ENCODE results near the gene PITPNC1. TPM values are rescaled to one million over a fixed set of nuclear protein-coding genes. Genes with fewer than 3 reads are reported as not detected.
"Not testable (repeated sequence)": the region's sequence is repeated elsewhere in the genome, so short reads cannot be mapped to it uniquely, and the experiment has no call there.

The PITPNC1 gene
- total RNA-seq, 1 experiment from 2014 or later, result 6.9 TPM

- CTCF ChIA-PET, result no interaction called here
- peak overlapping the region; percentile 79 for H3K27ac Mint-ChIP-seq (ENCODE audit: unreplicated experiment)
- peak; percentile 73 for DNase-seq
- peaks cover 22% of the 10 kb centered on the region for H3K27me3 Mint-ChIP-seq (ENCODE audit: unreplicated experiment)
- intact Hi-C loops (cut with micrococcal nuclease; ENCODE audit: unreplicated experiment), result no loop called here
- H3K36me3 Mint-ChIP-seq (ENCODE audit: insufficient read depth, unreplicated experiment), result peaks cover 7% of the 10 kb centered on the region
- TF ChIP-seq CTCF (IDR thresholded peaks at IDR 0.05; ENCODE audit: unreplicated experiment), result peak; percentile 24
- no TSS peak for BruUV-seq (replicated peaks)
- H3K4me1 Mint-ChIP-seq (ENCODE audit: low read depth, unreplicated experiment), result peaks cover 17% of the 10 kb centered on the region
- H3K4me3 Mint-ChIP-seq (ENCODE audit: low read depth, unreplicated experiment), result no peak overlapping the region
- H3K9me3 Mint-ChIP-seq (ENCODE audit: low read depth, unreplicated experiment), result no peaks in the 10 kb centered on the region
Measured at GRCh38 chr17:67575325-67575724, 198.2 kb downstream of the PITPNC1 start.

- Mint-ChIP-seq H3K9me3 (ENCODE audit: low read depth, unreplicated experiment) (no peaks in the 10 kb centered on the region), H3K36me3 (ENCODE audit: insufficient read depth, unreplicated experiment) (peaks cover 7% of the 10 kb centered on the region), H3K27ac (ENCODE audit: unreplicated experiment) (no peak overlapping the region), H3K4me1 (ENCODE audit: low read depth, unreplicated experiment) (peaks cover 17% of the 10 kb centered on the region), H3K4me3 (ENCODE audit: low read depth, unreplicated experiment) (no peak overlapping the region), H3K27me3 (ENCODE audit: unreplicated experiment) (peaks cover 21% of the 10 kb centered on the region)
- no TSS peak for BruUV-seq (replicated peaks)
- no peak for DNase-seq
- TF ChIP-seq CTCF (IDR thresholded peaks at IDR 0.05; ENCODE audit: unreplicated experiment), result no peak
- CTCF ChIA-PET, result no interaction called here
- intact Hi-C loops (cut with micrococcal nuclease; ENCODE audit: unreplicated experiment), result no loop called here
Measured at GRCh38 chr17:67576471-67577115, 199.5 kb downstream of the PITPNC1 start.

- no peak for TF ChIP-seq CTCF (IDR thresholded peaks at IDR 0.05; ENCODE audit: unreplicated experiment)
- no TSS peak for BruUV-seq (replicated peaks)
- H3K36me3 Mint-ChIP-seq (ENCODE audit: insufficient read depth, unreplicated experiment), result peaks cover 7% of the 10 kb centered on the region
- no peak for DNase-seq
- intact Hi-C loops (cut with micrococcal nuclease; ENCODE audit: unreplicated experiment), result no loop called here
- CTCF ChIA-PET, result no interaction called here
- no peak overlapping the region for H3K27ac Mint-ChIP-seq (ENCODE audit: unreplicated experiment)
- H3K4me3 Mint-ChIP-seq (ENCODE audit: low read depth, unreplicated experiment), result no peak overlapping the region
- peaks cover 12% of the 10 kb centered on the region for H3K27me3 Mint-ChIP-seq (ENCODE audit: unreplicated experiment)
- H3K9me3 Mint-ChIP-seq (ENCODE audit: low read depth, unreplicated experiment), result no peaks in the 10 kb centered on the region
- peaks cover 23% of the 10 kb centered on the region for H3K4me1 Mint-ChIP-seq (ENCODE audit: low read depth, unreplicated experiment)
Measured at GRCh38 chr17:67577429-67578141, 200.5 kb downstream of the PITPNC1 start.

GRCh38 chr17:67578142-67578457, 201.0 kb downstream of the PITPNC1 start:
- H3K36me3 Mint-ChIP-seq (ENCODE audit: insufficient read depth, unreplicated experiment), result peaks cover 7% of the 10 kb centered on the region
- TF ChIP-seq CTCF (IDR thresholded peaks at IDR 0.05; ENCODE audit: unreplicated experiment), result no peak
- CTCF ChIA-PET, result no interaction called here
- H3K4me1 Mint-ChIP-seq (ENCODE audit: low read depth, unreplicated experiment), result peaks cover 28% of the 10 kb centered on the region
- intact Hi-C loops (cut with micrococcal nuclease; ENCODE audit: unreplicated experiment), result no loop called here
- H3K27ac Mint-ChIP-seq (ENCODE audit: unreplicated experiment), result no peak overlapping the region
- no peak overlapping the region for H3K4me3 Mint-ChIP-seq (ENCODE audit: low read depth, unreplicated experiment)
- no TSS peak for BruUV-seq (replicated peaks)
- H3K9me3 Mint-ChIP-seq (ENCODE audit: low read depth, unreplicated experiment), result no peaks in the 10 kb centered on the region
- H3K27me3 Mint-ChIP-seq (ENCODE audit: unreplicated experiment), result peaks cover 7% of the 10 kb centered on the region
- no peak for DNase-seq

- H3K4me1 Mint-ChIP-seq (ENCODE audit: low read depth, unreplicated experiment), result peaks cover 28% of the 10 kb centered on the region
- H3K27me3 Mint-ChIP-seq (ENCODE audit: unreplicated experiment); H3K27ac Mint-ChIP-seq (ENCODE audit: unreplicated experiment); DNase-seq; BruUV-seq (replicated peaks); intact Hi-C loops (cut with micrococcal nuclease; ENCODE audit: unreplicated experiment); H3K4me3 Mint-ChIP-seq (ENCODE audit: low read depth, unreplicated experiment); H3K9me3 Mint-ChIP-seq (ENCODE audit: low read depth, unreplicated experiment); H3K36me3 Mint-ChIP-seq (ENCODE audit: insufficient read depth, unreplicated experiment); CTCF ChIA-PET: not testable (repeated sequence)
Measured at GRCh38 chr17:67578679-67579405, 201.8 kb downstream of the PITPNC1 start.

All from Calu3 (cell line).